A673 (cell line): ENCODE data around the gene FXYD3. TPM values are rescaled to one million over a fixed set of nuclear protein-coding genes. Genes with fewer than 3 reads are reported as not detected.

Experiments
- BruUV-seq: library from RNA; stranded (reverse); fragments of 400-500 nt; replicated peaks from 2 replicates; lab custom pipeline; 2021; lab: Mats Ljungman, UMichigan
- CTCF ChIA-PET: fragments of 300-600 bp; sonication (Branson Sonifier 250); formaldehyde crosslinking; loops from one replicate; lab custom pipeline; 2022; ENCODE audit warnings: antibody characterized with exemption; lab: Charles Lee
- POLR2A ChIA-PET: fragments of 300-600 bp; sonication (Branson Sonifier 250); formaldehyde crosslinking; loops from one replicate; lab custom pipeline; 2022; ENCODE audit warnings: antibody characterized with exemption; ENCODE audit not compliant: low non-redundant PET; lab: Charles Lee
- DNase-seq: peaks from one replicate; pipeline ENCODE4 v3.0.0-alpha.2; 2015; ENCODE audit warnings: low spot score
- H3K27ac ChIP-seq: fragments of 200-600 bp; sonication (generic); 2 replicates; pipeline ENCODE4 v1.5.1; 2016; ENCODE audit warnings: mixed run types, low read depth, mild to moderate bottlenecking, mixed read lengths, antibody characterized with exemption, low read length; ENCODE audit not compliant: poor library complexity, severe bottlenecking
- H3K27me3 ChIP-seq: fragments of 200-600 bp; sonication (generic); replicated peaks from 2 replicates; pipeline ENCODE4 v1.6.1; 2017; ENCODE audit warnings: mixed run types, low read depth, mild to moderate bottlenecking, mixed read lengths, antibody characterized with exemption, low read length; ENCODE audit not compliant: insufficient read depth, poor library complexity
- H3K36me3 ChIP-seq: fragments of 200-600 bp; sonication (generic); 2 replicates; pipeline ENCODE4 v1.6.1; 2016; ENCODE audit warnings: mixed run types, mild to moderate bottlenecking, mixed read lengths, antibody characterized with exemption, low read length; ENCODE audit not compliant: insufficient read depth, poor library complexity, severe bottlenecking
- H3K4me1 ChIP-seq: fragments of 200-600 bp; sonication (generic); 2 replicates; pipeline ENCODE4 v1.6.1; 2017; ENCODE audit warnings: mixed run types, mild to moderate bottlenecking, mixed read lengths, antibody characterized with exemption, low read length; ENCODE audit not compliant: insufficient read depth, poor library complexity, severe bottlenecking
- H3K4me3 ChIP-seq: fragments of 200-600 bp; sonication (generic); 2 replicates; pipeline ENCODE4 v1.5.1; 2016; ENCODE audit warnings: low read depth, mixed run types, mild to moderate bottlenecking, mixed read lengths, low read length; ENCODE audit not compliant: poor library complexity, severe bottlenecking
- H3K9me3 ChIP-seq: fragments of 200-600 bp; sonication (generic); 2 replicates; pipeline ENCODE4 v1.6.1; 2016; ENCODE audit warnings: mixed run types, low read depth, mild to moderate bottlenecking, mixed read lengths, antibody characterized with exemption, low read length; ENCODE audit not compliant: poor library complexity, severe bottlenecking
- CTCF ChIP-seq: fragments of 300-800, 200-600 bp; sonication (generic); conservative IDR thresholded peaks from 2 replicates; pipeline ENCODE4 v1.5.1; 2017; ENCODE audit warnings: low read depth, mild to moderate bottlenecking, antibody characterized with exemption, low read length, moderate library complexity, mixed read lengths
- EZH2 ChIP-seq: fragments of 200-600 bp; sonication (generic); IDR thresholded peaks from 2 replicates; pipeline ENCODE4 v1.6.1; 2017; ENCODE audit warnings: borderline replicate concordance, low read depth, mild to moderate bottlenecking, mixed read lengths, antibody characterized with exemption, low read length; ENCODE audit not compliant: poor library complexity, severe bottlenecking
- intact Hi-C: fragments of 100-400 bp; cut with micrococcal nuclease; formaldehyde crosslinking; loops from one replicate; pipeline ENCODE4 v1.10.0; 2022; ENCODE audit not compliant: unreplicated experiment
- total RNA-seq: library from RNA; stranded (reverse); gene quantifications from 2 replicates; pipeline ENCODE4 v1.2.3, GENCODE V29; 2021

FXYD3 gene
- total RNA-seq, 1 experiment from 2014 or later = not detected

DNA sequence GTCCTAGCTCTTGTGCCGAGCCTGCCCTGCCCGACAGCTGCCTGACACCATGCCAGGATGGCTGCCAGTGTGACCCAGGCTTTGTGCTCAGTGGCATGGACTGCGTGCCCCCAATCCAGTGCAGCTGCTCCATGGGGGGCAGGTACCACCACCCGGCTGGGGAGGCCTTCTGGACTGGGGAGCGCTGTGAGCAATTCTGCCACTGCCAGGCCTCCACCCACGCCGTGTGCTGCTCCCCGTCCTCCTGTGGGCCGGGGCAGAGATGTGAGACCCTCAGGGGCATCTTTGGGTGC is 9.4 kb upstream of the FXYD3 start:
- no TSS peak for BruUV-seq
- Histone ChIP-seq H3K27ac (no peak overlapping the region), H3K36me3 (no peaks in the 10 kb centered on the region), H3K9me3 (no peaks in the 10 kb centered on the region), H3K4me1 (no peaks in the 10 kb centered on the region), H3K4me3 (no peak overlapping the region), H3K27me3 (no peaks in the 10 kb centered on the region)
- CTCF ChIA-PET = no interaction called here
- no peak for DNase-seq
- TF ChIP-seq CTCF = no peak
- no peak for TF ChIP-seq EZH2
- POLR2A ChIA-PET = no interaction called here
- intact Hi-C loops = no loop called here

GRCh38 chr19:35106898-35107541 is 8.6 kb upstream of the FXYD3 start:
- Histone ChIP-seq H3K4me1 (no peaks in the 10 kb centered on the region), H3K27me3 (no peaks in the 10 kb centered on the region), H3K9me3 (no peaks in the 10 kb centered on the region), H3K36me3 (no peaks in the 10 kb centered on the region), H3K4me3 (no peak overlapping the region), H3K27ac (no peak overlapping the region)
- ChIA-PET CTCF (no interaction called here), POLR2A (no interaction called here)
- TF ChIP-seq CTCF (no peak), EZH2 (no peak)
- no peak for DNase-seq
- intact Hi-C loops = no loop called here
- BruUV-seq = no TSS peak

DNA sequence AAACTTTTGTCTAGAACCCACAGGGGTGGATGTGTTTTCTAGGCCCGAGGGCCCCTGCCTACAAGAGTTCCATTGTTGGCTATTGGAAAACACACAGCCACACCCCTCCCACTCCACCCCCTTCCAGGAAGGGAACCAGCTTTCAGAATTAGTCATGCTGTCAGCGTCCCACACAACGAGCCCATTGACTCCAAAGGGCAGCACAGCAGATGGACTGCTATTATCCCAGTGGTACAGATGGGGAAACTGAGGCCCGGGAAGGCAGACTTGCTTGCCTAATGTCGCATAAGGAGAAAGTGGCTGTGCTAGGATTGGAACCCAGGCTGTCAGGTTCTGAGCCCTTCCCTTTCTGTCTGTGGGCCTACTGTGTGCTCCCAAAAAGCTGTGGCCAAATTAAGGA is 8.1 kb upstream of the FXYD3 start:
- H3K27ac ChIP-seq = no peak overlapping the region
- no peak for DNase-seq
- H3K36me3 ChIP-seq = no peaks in the 10 kb centered on the region
- no TSS peak for BruUV-seq
- no peaks in the 10 kb centered on the region for H3K9me3 ChIP-seq
- intact Hi-C loops = no loop called here
- H3K27me3 ChIP-seq = no peaks in the 10 kb centered on the region
- ChIA-PET CTCF (no interaction called here), POLR2A (no interaction called here)
- TF ChIP-seq CTCF = no peak
- no peak for TF ChIP-seq EZH2
- H3K4me3 ChIP-seq = no peak overlapping the region
- H3K4me1 ChIP-seq = no peaks in the 10 kb centered on the region
